ENCODE data around the gene AOPEP.

DNA sequence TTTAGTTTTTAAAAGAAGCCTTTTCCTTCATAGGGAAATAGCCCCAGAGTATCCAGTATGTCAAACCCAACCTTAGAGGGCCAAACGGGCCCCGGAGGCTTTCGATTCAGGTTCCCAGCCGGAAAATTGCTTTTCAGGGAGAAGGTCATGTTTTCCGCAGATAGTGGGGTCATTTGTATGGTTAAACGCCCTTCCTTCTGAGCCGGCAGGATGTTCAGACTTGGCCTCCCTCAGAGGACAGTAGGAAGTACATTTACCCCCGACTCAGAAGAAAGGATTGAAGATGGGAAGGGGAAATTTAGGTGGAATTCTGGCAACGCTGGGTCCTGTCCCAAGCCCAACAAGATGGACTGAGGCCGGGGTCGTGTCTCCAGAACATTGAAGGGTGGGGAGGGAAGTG is 195.2 kb downstream of the AOPEP start:
- TF ChIP-seq, protein P1, sequence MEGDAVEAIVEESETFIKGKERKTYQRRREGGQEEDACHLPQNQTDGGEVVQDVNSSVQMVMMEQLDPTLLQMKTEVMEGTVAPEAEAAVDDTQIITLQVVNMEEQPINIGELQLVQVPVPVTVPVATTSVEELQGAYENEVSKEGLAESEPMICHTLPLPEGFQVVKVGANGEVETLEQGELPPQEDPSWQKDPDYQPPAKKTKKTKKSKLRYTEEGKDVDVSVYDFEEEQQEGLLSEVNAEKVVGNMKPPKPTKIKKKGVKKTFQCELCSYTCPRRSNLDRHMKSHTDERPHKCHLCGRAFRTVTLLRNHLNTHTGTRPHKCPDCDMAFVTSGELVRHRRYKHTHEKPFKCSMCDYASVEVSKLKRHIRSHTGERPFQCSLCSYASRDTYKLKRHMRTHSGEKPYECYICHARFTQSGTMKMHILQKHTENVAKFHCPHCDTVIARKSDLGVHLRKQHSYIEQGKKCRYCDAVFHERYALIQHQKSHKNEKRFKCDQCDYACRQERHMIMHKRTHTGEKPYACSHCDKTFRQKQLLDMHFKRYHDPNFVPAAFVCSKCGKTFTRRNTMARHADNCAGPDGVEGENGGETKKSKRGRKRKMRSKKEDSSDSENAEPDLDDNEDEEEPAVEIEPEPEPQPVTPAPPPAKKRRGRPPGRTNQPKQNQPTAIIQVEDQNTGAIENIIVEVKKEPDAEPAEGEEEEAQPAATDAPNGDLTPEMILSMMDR (IDR thresholded peaks at IDR 0.05; ENCODE audit: low read depth, low read length, poor library complexity, severe bottlenecking), result no peak
- TF ChIP-seq EZH2phosphoT487 (IDR thresholded peaks at IDR 0.05; ENCODE audit: borderline replicate concordance, low read length), result no peak

Measured in DOHH2 (cell line).